Measurements from ENCODE around the gene HDAC8.

DNA sequence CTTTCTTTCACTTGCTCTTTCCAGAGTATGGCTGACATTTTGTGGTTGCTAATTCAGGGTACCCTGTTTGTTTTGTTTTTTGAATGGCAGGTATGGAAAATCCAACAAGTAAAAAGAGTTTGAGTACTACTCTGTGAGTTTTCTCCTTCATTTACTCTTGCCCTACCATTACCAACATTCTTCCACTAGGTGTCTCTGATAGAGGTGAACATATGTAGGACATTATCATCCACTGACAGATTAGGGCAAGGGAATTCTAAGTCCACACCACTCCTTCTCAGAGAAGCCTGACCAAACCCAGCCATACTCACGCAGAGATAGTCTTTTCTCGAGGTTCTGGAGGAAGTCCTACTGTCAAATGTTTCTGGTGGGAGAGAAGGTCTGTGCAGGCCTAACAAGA, 36.7 kb upstream of the HDAC8 start:
- TF ChIP-seq, protein P1, sequence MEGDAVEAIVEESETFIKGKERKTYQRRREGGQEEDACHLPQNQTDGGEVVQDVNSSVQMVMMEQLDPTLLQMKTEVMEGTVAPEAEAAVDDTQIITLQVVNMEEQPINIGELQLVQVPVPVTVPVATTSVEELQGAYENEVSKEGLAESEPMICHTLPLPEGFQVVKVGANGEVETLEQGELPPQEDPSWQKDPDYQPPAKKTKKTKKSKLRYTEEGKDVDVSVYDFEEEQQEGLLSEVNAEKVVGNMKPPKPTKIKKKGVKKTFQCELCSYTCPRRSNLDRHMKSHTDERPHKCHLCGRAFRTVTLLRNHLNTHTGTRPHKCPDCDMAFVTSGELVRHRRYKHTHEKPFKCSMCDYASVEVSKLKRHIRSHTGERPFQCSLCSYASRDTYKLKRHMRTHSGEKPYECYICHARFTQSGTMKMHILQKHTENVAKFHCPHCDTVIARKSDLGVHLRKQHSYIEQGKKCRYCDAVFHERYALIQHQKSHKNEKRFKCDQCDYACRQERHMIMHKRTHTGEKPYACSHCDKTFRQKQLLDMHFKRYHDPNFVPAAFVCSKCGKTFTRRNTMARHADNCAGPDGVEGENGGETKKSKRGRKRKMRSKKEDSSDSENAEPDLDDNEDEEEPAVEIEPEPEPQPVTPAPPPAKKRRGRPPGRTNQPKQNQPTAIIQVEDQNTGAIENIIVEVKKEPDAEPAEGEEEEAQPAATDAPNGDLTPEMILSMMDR (conservative IDR thresholded peaks at IDR 0.05) = peak; percentile 33
- no peak for TF ChIP-seq ZFX (IDR thresholded peaks at IDR 0.05)

Data from C4-2B (cell line).